ENCODE results near the gene ZNF232. TPM values are rescaled to one million over a fixed set of nuclear protein-coding genes. Genes with fewer than 3 reads are reported as not detected.
"Not testable (repeated sequence)": the region's sequence is repeated elsewhere in the genome, so short reads cannot be mapped to it uniquely, and the experiment has no call there.

ZNF232 gene
- total RNA-seq, 1 donor from 2014 or later = 11.4 TPM

DNA sequence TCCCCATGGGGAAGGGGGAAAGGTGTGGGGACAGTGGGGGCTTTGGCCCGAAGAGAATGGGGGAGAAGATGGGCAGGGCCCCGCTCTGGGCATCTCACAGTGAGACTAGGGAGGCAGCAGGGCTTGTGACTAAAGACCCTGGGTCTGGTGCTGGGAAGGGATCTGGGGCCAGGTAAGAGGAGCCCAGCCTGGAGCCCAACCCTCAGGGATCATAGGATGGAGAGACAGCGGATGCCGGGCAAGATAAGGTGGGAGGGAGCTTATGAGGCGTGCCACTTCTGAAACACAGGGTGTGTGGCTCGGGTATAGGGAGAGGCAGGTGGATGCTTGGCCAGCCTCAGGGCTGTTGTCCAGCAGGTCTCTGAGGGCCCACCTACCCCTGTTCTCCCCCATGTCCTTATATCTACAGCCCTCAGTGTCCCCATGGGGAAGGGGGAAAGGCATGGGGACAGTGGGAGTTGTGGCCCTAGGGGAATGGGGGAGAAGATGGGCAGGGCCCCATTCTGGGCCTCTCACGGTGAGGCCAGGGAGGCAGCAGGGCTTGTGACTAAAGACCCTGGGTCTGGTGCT lies 19.6 kb upstream of the ZNF232 start:
- H3K27ac ChIP-seq = no peak overlapping the region
- no peaks in the 10 kb centered on the region for H3K27me3 ChIP-seq (ENCODE audit: low read depth)
- no peaks in the 10 kb centered on the region for H3K9me3 ChIP-seq
- no peaks in the 10 kb centered on the region for H3K36me3 ChIP-seq
- H3K4me1 ChIP-seq = no peaks in the 10 kb centered on the region
- intact Hi-C loops (cut with DNase I) = no loop called here
- TF ChIP-seq, protein P1, sequence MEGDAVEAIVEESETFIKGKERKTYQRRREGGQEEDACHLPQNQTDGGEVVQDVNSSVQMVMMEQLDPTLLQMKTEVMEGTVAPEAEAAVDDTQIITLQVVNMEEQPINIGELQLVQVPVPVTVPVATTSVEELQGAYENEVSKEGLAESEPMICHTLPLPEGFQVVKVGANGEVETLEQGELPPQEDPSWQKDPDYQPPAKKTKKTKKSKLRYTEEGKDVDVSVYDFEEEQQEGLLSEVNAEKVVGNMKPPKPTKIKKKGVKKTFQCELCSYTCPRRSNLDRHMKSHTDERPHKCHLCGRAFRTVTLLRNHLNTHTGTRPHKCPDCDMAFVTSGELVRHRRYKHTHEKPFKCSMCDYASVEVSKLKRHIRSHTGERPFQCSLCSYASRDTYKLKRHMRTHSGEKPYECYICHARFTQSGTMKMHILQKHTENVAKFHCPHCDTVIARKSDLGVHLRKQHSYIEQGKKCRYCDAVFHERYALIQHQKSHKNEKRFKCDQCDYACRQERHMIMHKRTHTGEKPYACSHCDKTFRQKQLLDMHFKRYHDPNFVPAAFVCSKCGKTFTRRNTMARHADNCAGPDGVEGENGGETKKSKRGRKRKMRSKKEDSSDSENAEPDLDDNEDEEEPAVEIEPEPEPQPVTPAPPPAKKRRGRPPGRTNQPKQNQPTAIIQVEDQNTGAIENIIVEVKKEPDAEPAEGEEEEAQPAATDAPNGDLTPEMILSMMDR (IDR thresholded peaks at IDR 0.05) = no peak
- ATAC-seq (no peak), DNase-seq (no peak)
- H3K4me3 ChIP-seq = no peak overlapping the region

- ATAC-seq; H3K4me1 ChIP-seq; H3K4me3 ChIP-seq; DNase-seq; H3K36me3 ChIP-seq; H3K27me3 ChIP-seq (ENCODE audit: low read depth); H3K9me3 ChIP-seq; intact Hi-C loops (cut with DNase I); H3K27ac ChIP-seq: not testable (repeated sequence)
These were observed 19.0 kb upstream of the ZNF232 start for GRCh38 chr17:5130687-5131086.

DNA sequence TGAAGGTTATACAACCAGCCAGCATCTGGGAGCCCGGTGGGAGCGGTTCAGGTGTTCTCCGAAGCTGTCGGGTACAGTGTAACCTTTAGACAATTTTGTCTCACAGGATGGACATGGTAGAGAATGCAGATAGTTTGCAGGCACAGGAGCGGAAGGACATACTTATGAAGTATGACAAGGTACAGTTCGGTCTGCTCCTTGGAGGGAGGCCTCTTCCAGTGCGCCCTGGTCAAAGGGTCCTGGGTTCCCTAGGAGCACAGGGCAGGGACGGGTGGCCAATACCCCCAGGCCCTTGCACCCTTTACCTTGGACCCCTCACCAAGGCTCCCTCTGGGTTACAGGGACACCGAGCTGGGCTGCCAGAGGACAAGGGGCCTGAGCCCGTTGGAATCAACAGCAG lies 18.6 kb upstream of the ZNF232 start:
- H3K36me3 ChIP-seq; H3K27ac ChIP-seq; intact Hi-C loops (cut with DNase I); H3K4me1 ChIP-seq; ATAC-seq; H3K9me3 ChIP-seq; H3K27me3 ChIP-seq (ENCODE audit: low read depth); H3K4me3 ChIP-seq; DNase-seq: not testable (repeated sequence)

DNA sequence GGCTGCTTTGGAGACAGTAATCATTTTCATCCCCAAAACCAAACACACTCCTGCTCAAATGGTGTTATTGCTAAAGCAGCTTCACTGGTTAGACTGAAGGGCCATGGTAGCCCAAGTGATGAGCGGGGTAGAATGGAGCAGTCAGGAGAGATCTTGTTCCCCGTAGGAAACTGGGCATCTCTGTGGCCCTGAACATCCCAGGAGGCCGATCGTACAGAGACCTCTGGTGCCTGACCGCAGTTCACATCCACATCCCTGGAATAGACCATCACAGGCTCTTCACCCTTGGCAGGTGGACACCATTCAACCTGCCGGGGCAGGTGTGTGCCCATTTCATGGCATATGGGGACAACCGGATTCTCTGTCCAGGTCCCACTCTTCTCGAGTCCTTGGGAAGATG lies 18.1 kb upstream of the ZNF232 start:
- ATAC-seq; H3K4me3 ChIP-seq; H3K4me1 ChIP-seq; H3K27ac ChIP-seq; H3K27me3 ChIP-seq (ENCODE audit: low read depth); H3K36me3 ChIP-seq; DNase-seq; H3K9me3 ChIP-seq; intact Hi-C loops (cut with DNase I): not testable (repeated sequence)

GRCh38 chr17:5128905-5129535 lies 17.3 kb upstream of the ZNF232 start:
- Histone ChIP-seq H3K27me3 (ENCODE audit: low read depth) (no peaks in the 10 kb centered on the region), H3K4me3 (no peak overlapping the region), H3K36me3 (no peaks in the 10 kb centered on the region), H3K9me3 (no peaks in the 10 kb centered on the region), H3K27ac (no peak overlapping the region), H3K4me1 (no peaks in the 10 kb centered on the region)
- DNase-seq (no peak), ATAC-seq (no peak)
- intact Hi-C loops (cut with DNase I) = no loop called here
- TF ChIP-seq, protein P1 (IDR thresholded peaks at IDR 0.05) = no peak

- H3K4me3 ChIP-seq; H3K27me3 ChIP-seq (ENCODE audit: low read depth); ATAC-seq; H3K36me3 ChIP-seq; DNase-seq; intact Hi-C loops (cut with DNase I); H3K9me3 ChIP-seq; H3K27ac ChIP-seq; H3K4me1 ChIP-seq: not testable (repeated sequence)
These were observed 16.7 kb upstream of the ZNF232 start for GRCh38 chr17:5128387-5128786.

- H3K27ac ChIP-seq = no peak overlapping the region
- H3K4me3 ChIP-seq = no peak overlapping the region
- intact Hi-C loops (cut with DNase I) = no loop called here
- peaks cover 11% of the 10 kb centered on the region for H3K27me3 ChIP-seq (ENCODE audit: low read depth)
- H3K9me3 ChIP-seq = no peaks in the 10 kb centered on the region
- ATAC-seq = no peak
- H3K36me3 ChIP-seq = no peaks in the 10 kb centered on the region
- DNase-seq = no peak
- TF ChIP-seq, protein P1 (IDR thresholded peaks at IDR 0.05) = no peak
- peaks cover 2% of the 10 kb centered on the region for H3K4me1 ChIP-seq
These were observed 16.2 kb upstream of the ZNF232 start for GRCh38 chr17:5127910-5128309.

Measured in lower lobe of right lung (tissue), 2 donors.